Colonic mucosa (tissue), 4 donors: ENCODE data around the gene NOVA2. TPM values are rescaled to one million over a fixed set of nuclear protein-coding genes. Genes with fewer than 3 reads are reported as not detected.

Experiments
- DNase-seq: peaks from one replicate; pipeline ENCODE4 v3.0.0-alpha.2; 2020
- H3K27ac ChIP-seq: fragments of 200-600 bp; one replicate; pipeline ENCODE4 v1.8.0; 2021
- H3K27me3 ChIP-seq: fragments of 200-600 bp; one replicate; pipeline ENCODE4 v1.8.0; 2021
- H3K36me3 ChIP-seq: fragments of 200-600 bp; one replicate; pipeline ENCODE4 v1.8.0; 2021
- H3K4me1 ChIP-seq: fragments of 200-600 bp; one replicate; pipeline ENCODE4 v1.8.0; 2021; ENCODE audit warnings: mild to moderate bottlenecking
- H3K4me3 ChIP-seq: fragments of 200-600 bp; one replicate; pipeline ENCODE4 v1.8.0; 2021
- H3K9ac ChIP-seq, 2 donors: one replicate each; pipeline ENCODE4 v1.7.0; 2013; ENCODE audit warnings: control low read depth in 2 of 2, low read depth in 2 of 2, low read length in 2 of 2
- H3K9me3 ChIP-seq: fragments of 200-600 bp; one replicate; pipeline ENCODE4 v1.8.0; 2021
- intact Hi-C: fragments of 100-400 bp; cut with DNase I; formaldehyde crosslinking; loops from one replicate; pipeline ENCODE4 v1.14.1; 2022
- total RNA-seq, 2 donors: library from RNA; stranded (reverse); fragmentation: NEBNext Ultra II Directional in 1 of 2; extraction: Animal tissue kit (Norgen Biotek cat#: 25700) in 1 of 2; gene quantifications; one replicate each; pipeline ENCODE4 v1.2.1, GENCODE V29; 2021
- TF ChIP-seq, protein P1 (sequence below): fragments of 200-600 bp; IDR thresholded peaks from one replicate; pipeline ENCODE4 v1.8.0; 2022; ENCODE audit warnings: antibody characterized with exemption, mild to moderate bottlenecking
- donor health status: healthy.
- donor health status: DM: no; HTN: no; CAD: no.
- donor health status: DM: no; HTN: no; CAD: no.

The NOVA2 gene
- total RNA-seq, 2 donors from 2014 or later, result 0.72 to 1.1 TPM

DNA sequence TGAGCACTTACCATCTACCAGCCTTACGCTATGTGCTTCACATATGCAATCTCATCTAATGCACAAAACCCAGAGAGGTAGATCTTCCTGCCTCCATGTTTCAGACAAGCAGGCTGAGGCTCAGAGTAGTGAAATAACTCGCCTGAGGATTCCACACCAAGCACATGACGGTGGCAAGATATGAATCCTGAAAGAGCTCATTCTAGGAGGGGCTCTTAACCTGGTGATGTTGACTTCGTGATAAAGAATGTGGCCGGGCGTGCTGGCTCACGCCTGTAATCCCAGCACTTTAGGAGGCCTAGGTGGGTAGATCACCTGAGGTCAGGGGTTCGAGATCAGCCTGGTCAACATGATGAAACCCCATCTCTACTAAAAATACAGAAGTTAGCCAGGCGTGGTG lies 5.0 kb downstream of the NOVA2 start:
- intact Hi-C loops, result no loop called here
- no peaks in the 10 kb centered on the region for H3K9me3 ChIP-seq
- H3K4me1 ChIP-seq, result no peaks in the 10 kb centered on the region
- no peaks in the 10 kb centered on the region for H3K36me3 ChIP-seq
- TF ChIP-seq, protein P1, sequence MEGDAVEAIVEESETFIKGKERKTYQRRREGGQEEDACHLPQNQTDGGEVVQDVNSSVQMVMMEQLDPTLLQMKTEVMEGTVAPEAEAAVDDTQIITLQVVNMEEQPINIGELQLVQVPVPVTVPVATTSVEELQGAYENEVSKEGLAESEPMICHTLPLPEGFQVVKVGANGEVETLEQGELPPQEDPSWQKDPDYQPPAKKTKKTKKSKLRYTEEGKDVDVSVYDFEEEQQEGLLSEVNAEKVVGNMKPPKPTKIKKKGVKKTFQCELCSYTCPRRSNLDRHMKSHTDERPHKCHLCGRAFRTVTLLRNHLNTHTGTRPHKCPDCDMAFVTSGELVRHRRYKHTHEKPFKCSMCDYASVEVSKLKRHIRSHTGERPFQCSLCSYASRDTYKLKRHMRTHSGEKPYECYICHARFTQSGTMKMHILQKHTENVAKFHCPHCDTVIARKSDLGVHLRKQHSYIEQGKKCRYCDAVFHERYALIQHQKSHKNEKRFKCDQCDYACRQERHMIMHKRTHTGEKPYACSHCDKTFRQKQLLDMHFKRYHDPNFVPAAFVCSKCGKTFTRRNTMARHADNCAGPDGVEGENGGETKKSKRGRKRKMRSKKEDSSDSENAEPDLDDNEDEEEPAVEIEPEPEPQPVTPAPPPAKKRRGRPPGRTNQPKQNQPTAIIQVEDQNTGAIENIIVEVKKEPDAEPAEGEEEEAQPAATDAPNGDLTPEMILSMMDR, result no peak
- H3K4me3 ChIP-seq, result no peak overlapping the region
- DNase-seq, result no peak
- H3K27ac ChIP-seq, result no peak overlapping the region
- H3K27me3 ChIP-seq, result peaks cover 29% of the 10 kb centered on the region
- no peak overlapping the region for H3K9ac ChIP-seq

DNA sequence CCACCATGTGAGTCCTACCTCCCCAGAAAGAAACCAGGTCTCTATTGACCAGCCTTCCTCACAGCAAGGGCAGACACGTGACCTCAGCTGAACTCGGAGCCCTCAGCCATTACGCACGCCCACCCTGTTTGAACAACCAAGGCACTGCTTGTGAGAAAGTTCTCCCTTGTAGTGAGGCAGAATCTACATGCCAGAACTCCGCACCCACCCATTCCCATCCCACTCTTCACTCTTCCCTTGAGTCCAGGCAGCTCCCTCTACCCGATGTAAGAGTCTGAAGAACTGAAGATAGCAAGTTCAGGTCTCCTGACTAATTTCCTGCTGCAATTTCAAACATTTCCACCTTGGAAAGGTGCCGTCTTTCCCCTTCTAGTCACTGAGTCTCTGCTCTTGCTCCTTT lies 6.4 kb downstream of the NOVA2 start:
- no peak overlapping the region for H3K9ac ChIP-seq
- H3K4me3 ChIP-seq, result no peak overlapping the region
- no peak overlapping the region for H3K27ac ChIP-seq
- H3K4me1 ChIP-seq, result no peaks in the 10 kb centered on the region
- DNase-seq, result no peak
- TF ChIP-seq, protein P1, result no peak
- H3K36me3 ChIP-seq, result no peaks in the 10 kb centered on the region
- H3K27me3 ChIP-seq, result peaks cover 20% of the 10 kb centered on the region
- no peaks in the 10 kb centered on the region for H3K9me3 ChIP-seq
- intact Hi-C loops, result no loop called here

DNA sequence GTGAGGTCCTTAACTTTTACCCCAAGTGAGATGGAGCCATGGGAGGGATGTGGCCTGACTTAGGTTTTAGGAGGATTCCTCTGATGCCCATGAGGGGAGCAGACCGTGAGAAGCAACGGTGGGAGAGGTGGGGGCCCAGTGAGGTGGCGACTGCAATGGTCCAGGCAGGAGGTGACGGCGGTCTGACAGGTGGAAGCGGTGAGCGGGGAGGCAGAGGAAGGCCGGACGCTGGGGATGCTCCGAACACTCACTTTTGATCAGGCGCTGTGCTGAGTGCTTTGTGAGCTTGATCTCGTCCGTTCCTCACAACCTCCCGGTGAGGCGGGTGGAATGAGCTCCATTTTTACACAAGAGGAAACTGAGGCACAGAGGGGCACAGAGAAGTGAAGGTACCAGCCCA lies 11.6 kb downstream of the NOVA2 start:
- DNase-seq, result no peak
- TF ChIP-seq, protein P1, result no peak
- no peaks in the 10 kb centered on the region for H3K4me1 ChIP-seq
- intact Hi-C loops, result no loop called here
- H3K4me3 ChIP-seq, result no peak overlapping the region
- H3K36me3 ChIP-seq, result no peaks in the 10 kb centered on the region
- H3K9ac ChIP-seq, result no peak overlapping the region
- no peaks in the 10 kb centered on the region for H3K27me3 ChIP-seq
- H3K9me3 ChIP-seq, result no peaks in the 10 kb centered on the region
- no peak overlapping the region for H3K27ac ChIP-seq

DNA sequence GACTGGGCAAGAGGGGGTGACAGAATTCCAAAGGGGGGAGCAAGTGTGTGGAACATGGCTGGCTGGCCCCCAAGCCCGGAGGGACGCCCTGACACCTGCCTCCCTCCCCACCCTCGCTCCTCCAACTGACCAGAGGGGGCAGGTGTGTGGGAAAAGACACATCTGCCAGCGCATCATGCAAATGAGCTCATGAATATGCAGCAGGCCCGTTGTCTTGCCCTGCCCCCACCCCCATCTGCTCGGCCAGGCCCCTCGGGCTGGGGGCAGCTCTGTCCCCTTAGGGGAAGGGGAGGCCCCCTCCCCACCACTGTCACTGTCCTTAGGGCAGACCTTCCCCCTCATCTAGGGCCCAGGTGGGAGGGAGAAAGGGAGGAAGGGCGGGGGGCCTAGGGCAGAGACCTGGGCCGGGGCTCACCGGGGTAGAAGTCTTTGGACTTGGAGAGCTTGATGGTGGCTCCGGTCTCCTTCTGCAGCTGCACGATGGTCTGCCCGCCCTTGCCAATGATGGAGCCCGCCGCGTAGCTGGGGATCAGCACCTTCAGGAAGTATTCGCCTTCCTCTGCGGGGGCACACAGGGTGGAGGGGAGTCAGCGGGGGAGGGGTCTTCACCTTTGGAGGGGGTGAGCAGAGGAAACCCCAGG lies 12.9 kb downstream of the NOVA2 start:
- Histone ChIP-seq H3K9me3 (no peaks in the 10 kb centered on the region), H3K36me3 (no peaks in the 10 kb centered on the region), H3K27me3 (no peaks in the 10 kb centered on the region), H3K9ac (no peak overlapping the region), H3K4me1 (no peaks in the 10 kb centered on the region), H3K4me3 (no peak overlapping the region), H3K27ac (no peak overlapping the region)
- DNase-seq, result no peak
- TF ChIP-seq, protein P1, result no peak
- intact Hi-C loops, result no loop called here

DNA sequence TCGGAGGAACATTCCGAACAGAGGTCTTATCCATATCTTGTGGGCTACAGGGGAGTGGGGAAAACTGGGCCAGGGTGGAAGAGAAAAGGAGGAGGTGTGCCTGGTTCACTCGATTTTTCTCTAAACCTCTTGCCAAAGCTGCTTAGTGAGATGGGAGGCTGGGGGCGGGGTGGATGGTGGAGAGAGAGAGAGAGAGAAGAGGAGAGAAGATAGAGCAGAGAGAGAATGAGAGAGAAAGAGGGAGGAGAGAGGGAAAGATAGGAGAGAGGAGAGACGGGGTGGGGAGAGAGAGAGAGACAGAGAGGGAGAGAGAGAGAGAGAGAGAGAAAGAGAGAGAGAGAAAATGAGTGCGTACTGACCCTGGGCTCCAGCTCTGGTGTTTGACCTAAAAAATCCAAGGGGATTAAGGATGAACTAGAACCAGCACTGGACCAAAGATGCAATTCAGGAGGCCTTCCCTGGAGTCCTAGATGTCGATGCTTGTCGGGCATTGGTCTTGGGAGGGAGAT lies 14.1 kb downstream of the NOVA2 start:
- Histone ChIP-seq H3K27ac (no peak overlapping the region), H3K27me3 (no peaks in the 10 kb centered on the region), H3K9me3 (no peaks in the 10 kb centered on the region), H3K9ac (no peak overlapping the region), H3K36me3 (no peaks in the 10 kb centered on the region), H3K4me1 (no peaks in the 10 kb centered on the region), H3K4me3 (no peak overlapping the region)
- intact Hi-C loops, result no loop called here
- DNase-seq, result no peak
- TF ChIP-seq, protein P1, result no peak
